Kidney glomerular epithelial cell (primary cell): ENCODE data around the gene SPTLC2.

Source experiments
- DNase-seq: peaks from one replicate; lab custom pipeline; 2025; lab: John Stamatoyannopoulos, UW

SPTLC2 gene

DNA sequence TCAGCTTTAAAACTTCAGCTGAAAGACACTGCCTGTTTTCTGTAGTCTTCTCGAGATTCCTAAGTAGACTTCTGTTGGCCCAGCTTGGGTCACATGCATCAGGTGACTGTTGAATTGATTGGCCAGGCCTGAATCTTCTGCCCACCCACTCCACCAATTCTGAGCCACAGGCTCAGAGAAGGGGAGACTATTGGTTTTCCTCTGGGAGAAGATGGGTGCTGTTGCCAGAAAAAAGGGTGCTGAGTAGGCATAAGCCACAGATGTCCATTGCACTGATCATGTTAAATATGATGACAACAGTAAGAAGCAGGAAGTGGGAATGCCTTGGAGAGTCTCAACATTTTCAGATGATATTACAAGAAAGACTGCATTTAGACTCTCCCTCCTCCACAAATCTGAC, 6.8 kb upstream of the SPTLC2 start:
- no peak for DNase-seq

DNA sequence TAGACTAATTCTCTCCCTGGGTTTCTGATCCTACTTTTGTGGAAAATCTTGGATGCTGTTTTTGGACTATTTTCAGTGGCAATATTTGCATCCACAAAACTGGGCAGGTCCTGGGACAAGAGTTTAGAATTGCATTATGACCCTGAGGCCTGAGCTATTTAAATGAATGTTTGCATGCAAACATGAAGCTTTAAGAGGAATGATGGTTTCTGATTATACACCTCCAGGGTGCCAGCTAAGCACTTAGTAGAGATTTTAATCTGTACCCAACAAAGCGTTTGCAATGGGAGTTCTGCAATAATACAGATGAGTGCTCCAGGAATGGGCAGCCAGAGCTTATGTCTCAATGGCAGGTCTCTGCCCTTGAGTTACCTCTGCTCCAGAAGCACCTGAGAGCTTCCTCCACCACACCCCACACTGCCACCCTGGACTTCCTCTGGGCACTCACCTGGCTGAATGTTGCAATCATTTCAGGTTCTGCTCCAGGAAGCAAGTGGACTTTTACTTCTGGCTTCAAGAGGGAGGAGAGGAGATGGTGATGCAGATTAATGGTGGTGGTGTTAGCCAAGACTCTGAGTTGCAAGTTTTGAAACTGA, 6.0 kb upstream of the SPTLC2 start:
- no peak for DNase-seq

DNA sequence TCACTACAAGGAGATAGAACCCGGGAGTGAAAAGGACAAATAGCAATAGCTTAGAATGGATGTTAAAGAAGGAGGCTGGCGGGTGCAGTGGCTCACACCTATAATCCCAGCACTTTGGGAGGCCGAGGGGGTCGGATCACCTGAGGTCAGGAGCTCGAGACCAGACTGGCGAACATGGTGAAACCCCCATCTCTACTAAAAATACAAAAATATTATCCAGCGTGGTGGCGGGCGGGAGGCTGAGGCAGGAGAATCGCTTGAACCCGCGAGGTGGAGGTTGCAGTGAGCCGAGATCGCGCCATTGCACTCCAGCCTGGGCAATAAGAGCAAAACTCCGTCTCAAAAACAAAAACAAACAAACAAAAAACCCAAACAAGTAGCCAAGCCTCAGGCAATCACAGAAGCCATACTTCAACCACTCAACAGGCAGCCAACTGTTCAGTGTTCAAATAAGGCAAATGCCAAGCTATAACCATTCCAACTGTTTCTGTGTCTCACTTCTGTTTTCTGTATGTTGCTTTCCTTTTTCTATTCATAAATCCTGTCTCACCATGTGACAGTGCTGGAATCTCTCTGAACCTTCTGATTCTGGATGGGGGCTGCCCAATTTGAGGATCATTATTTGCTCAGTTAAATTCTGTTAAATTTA, 3.9 kb upstream of the SPTLC2 start:
- no peak for DNase-seq

DNA sequence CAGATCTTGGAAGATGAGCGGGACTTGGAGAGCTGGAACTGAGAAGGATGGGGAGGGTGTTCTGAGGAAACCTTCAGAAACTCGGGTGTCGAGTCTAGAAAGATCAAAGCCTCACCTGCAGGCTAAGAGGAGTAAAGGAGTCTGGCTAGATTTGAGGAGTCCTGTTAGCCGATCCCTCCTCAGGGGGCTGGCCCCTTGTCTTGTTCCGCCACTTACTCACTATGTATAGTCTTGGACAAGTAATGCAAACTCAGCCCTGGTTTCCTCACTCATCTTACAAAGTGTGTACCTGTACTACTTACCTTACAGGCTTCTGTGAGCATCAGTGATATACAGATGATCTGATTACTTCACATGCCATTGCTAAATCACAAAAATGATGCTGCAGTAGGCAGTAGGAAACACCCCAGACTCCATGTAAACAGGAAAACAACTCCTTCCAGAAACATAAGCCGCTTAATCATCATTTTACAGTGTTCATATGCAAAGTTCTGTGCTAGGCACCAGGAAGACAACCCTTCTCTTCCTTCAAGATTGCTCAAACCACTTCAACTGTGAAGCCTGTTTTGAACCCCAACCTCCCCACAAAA, 2.0 kb upstream of the SPTLC2 start:
- no peak for DNase-seq

DNA sequence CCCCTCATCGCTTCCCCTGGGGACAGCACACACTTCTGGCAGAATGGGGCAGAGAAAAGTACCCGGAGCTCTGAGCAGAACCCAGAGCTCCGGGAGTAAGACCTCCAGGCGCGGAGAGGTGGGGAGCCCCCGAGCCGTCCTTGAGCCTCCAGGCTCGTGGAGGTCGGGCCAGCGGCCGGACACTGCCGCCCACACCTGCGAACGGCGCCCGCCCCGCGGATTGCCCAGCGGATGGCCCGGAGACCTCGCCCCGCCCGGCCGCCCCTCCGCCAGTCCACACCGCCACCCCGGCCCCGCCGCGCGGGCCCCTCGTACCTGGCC, 344 bp downstream of the SPTLC2 start:
- DNase-seq = no peak

DNA sequence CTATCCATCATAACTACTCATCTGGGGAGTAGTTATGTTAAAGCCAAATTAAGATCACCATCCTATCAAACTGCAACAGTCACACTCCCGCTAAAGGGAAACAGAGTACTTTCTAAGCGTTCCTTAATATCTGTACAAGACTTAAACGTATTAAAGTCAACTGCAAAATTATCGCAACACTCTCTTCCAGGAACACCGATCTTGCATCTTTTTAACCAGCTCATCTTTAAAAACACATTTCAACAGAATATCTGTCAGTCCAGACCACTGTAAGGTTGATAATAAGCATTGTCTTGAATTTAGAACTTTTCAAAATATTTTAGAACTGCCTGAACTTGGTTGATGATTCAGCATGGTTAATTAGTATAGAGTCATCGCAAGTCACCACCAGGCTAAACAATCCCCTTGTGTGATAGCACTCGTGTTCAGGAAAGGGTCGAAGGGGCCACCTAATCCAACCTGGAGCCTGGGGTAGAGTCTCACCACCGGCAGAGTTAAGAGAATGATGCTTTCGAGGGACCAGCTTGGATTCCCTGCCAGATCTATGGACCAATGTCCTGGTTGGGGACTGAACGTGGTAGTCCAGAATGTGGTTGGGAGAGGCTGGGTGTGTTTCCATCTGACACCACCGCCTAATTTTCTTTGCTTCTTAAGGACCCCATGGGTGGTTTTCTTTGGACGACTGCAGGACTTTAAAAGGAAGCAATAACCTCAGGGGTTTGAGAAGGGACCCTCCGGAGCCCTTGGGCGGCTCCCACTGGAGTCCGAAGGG, 890 bp downstream of the SPTLC2 start:
- DNase-seq = no peak

DNA sequence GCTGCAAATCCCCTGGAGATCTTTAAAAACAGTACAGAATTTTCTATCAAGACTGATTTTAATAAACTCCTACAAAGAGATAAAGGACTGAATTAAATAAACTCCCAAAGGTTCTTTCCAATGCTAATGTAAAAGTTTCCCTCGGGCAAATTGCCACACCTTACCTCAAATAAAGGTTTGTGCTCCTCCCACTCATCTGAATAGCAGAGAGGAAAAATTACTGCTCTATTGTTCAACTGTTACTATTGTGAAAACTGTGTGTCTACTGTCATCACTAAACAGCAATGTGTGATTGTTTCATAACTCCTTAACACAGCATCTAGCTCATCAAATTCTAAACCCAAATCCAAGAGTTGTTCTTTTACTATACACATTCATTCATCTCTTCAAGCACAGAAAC, 3.2 kb downstream of the SPTLC2 start:
- DNase-seq = peak; percentile 35

DNA sequence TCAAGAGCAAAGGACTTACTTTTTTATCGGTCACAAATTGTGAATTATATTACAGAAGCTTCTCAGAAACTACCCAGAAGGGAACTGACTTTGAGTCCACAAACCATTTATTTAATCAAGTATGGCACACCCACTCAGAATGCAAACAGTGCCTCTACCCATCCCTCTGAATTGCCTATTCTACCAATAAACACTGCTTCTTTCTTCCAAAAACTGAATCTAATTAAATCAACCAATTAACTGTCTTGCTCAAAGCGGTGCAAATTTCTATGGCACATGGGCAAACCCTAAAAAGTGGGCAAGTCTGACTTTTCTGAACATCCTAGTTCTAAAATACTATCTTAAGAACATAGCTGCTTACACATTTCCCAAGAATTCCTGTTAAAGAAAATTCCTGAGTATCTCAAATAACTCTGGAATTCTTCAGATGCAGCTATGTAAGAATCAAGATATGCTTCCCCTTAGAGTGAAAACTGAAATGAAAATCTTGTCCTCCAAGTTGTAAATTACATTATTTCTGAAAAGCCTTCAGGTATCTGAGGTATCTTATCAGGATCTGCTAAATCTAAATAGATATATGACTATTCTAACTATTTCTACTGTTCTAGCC, 4.3 kb downstream of the SPTLC2 start:
- DNase-seq = peak; percentile 64

DNA sequence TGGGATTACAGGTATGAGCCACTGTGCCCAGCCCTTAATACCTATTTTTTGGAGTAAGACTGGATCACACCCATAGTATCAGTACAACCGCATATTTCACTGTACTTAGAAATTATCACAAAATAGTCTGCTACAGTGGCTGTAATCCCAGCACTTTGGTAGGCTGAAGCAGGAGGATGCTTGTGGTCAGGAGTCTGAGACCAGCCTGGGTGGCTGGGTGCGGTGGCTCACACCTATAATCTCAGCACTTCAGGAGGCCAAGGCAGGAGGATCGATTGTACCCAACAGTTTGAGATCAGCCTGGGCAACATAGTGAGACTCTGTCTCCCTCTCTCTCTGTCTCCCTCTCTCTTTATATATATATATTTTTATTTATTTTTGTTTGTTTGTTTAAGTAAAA, 5.9 kb downstream of the SPTLC2 start:
- DNase-seq = no peak

DNA sequence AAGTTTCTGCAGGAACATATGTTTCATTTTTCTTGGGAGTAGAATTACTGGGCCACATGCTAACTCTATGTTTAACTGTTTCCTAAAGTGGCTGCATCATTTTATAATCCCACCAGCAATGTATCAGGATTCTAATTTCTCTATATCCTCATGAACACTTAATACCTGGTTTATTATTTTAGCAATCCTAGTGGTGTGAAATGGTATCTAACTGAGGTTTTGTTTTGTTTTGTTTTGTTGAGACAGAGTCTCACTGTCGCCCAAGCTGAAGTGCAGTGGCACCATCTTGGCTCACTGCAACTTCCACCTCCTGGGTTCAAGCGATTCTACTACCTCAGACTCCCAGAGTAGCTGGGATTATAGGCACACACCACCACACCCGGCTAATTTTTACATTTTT, 6.5 kb downstream of the SPTLC2 start:
- DNase-seq = no peak

DNA sequence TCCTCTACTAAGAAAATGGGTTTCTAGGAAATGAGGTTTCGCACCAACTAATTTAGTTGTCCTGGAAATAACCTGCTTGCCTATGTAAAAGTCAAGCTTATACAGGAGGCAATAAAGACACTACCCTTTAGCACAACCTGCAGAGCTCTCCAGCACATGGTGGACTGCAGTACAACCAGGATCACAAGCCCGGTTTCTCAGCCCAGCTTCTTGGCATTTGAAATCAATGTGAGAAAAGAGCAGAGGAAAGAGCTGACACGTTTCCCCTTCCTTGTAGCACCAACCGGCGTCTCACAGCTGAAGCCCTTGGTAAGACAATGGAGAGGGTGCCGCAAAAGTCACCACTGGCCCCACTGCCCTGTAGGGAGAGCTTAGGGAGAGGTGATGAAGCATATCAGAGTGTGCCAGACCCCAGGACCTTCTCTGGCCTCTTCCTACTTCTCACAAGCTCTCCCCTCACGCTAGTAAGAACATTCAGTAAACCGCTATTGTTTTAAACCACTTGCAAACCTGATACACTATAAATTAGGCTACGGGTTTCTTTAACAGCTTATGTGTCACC, 8.6 kb downstream of the SPTLC2 start:
- DNase-seq = peak; percentile 29

DNA sequence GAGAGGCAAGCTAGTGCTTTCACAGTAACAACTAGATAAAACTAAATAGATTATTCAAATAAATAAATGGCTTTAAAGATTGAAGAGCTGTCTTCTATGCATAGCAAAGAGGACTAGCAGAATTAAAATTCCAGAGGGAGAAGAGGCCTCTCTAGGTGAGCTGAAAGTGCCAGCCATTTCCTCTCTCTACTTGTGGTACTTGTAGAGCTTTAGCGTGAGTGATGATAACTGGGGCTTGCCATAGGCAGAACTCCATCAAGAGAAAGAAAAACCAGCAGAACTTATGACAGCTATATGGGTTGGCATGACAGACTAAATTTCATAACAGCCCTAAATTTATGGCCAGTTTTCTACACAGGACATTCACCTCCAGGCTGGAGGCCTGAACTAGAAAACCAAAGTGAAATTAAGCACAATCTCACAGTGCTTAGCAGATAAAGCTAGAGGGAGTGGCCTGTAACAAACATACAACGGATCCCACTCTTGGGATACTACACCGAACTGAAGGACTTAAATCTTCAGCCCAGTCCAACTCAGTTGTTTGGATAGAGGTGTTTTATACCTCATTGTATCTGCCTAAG, 11.0 kb downstream of the SPTLC2 start:
- no peak for DNase-seq

DNA sequence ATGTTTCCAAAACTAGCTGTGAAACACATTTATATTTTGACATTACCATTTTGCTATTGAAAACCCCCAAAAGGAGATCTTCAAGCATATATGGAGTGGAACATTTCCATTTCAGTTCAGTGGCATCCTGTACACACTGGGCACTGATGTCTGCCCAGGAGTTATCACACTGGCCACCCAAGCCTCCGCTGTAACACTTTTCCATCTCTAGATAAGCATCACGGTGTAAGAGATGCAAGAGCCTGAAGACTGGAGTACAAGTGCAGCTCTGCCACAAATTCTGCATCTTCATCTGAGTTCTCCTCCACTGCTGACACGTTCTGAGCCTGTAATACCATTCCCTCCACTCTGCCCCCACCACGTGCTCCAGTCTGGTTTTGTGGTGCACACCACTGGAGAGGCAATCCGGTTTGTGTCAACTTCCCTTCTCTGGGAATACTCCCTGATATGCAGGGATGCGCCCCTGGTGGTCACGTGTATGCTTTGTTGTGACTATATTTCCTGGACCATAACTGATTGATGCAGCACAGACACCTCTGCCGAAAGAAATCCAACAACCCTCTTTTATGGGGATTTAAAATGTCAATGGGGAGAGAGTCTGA, 12.7 kb downstream of the SPTLC2 start:
- DNase-seq = no peak

DNA sequence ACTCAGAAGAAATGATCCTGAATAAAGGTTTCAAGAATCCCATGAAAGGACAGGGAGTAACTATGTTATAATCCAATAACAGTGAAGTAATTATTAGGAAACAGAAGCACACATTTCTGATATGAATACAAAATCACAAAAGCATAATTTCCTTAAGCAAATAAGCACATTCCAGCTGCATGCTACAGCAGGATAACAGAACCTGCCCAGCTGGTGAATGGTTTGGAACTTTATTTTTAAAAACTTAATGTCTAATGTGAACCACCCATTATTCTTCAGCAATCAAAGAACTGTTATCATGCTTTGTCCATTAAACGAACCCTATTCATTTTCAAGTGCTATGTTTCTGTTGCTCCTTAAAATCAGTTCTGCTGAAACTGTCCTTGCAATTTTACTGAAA, 13.4 kb downstream of the SPTLC2 start:
- DNase-seq = no peak

DNA sequence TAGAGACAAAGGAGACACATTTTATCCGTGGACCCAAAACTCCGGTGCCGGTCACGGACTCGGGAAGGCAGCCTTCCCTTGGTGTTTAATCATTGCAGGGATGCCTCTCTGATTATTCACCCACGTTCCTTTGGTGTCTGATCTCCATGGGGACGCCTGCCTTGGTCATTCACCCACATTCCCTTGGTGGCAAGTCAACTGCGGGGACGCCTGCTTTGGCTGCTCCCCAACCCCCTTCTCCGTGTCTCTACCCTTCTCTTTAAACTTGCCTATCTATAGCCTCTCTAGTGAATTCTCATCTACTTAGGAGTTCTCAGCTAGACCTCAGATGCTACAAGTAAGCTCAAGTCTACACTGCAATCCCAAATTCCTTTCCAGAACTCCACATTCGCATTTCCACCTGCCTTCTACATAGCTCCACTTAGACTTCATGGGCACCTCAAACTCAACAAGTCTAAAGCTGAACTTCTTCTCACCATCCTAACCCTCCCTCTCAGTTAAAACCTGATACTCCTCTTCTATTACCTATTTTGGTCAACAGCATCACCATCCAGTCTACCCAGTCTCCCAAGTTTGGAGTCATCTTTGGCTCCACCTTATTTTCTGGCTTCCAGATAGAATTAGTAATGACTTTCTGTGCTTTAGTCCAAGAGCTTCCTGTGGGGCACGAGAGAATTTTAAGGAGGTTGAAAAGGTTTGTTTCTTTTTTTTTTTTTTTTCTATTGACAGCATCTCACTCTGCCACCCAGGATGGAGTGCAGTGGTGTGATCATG, 14.4 kb downstream of the SPTLC2 start:
- DNase-seq = peak; percentile 62

DNA sequence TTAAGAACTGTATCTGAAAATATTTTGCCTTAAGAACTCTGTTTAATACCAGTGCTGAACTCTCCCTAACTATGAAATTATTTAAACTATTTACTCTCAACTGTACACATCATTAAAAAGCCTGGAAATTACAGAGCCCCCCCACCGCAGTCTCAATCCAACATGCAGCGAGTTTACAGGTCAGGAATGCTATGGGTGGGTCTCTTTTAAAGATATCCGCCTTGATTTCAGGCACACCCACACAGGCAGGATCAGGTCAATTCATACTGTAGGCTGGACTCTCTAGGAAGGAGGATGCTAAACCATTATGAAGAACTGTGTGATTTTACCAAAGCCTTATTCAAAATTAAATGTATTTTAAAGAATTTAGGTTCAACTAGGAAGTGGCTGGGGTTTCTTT, 16.5 kb downstream of the SPTLC2 start:
- DNase-seq = peak; percentile 68

DNA sequence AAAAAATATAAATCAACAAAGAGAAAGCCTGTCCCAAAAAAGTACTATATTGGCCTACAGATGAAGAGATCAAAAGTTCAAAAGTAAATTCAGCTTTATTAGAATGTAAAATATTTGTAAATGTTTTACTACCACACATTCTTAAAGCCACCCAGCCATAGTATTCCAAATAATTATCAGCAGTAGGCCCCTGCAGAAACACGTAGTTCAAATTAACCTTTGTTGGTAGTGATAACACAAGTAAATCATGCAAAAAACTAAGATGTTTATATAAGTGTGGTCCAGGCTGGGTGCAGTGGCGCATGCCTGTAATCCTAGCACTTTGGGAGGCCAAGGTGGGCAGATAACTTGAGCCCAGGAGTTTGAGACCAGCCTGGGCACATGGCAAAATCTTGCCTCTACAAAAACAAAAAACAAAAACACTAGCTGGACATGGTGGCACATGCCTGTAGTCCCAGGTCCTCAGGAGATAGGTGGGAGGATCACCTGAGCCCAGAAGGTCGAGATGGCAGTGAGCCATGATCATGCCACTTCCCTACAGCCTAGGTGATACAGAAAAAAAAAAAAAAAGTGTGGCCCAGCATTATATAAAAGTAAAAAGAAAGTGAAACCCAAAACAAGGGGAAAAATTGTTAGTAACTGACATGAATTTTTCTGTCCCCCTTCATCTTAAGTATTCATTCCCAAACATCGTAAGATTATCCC, 17.9 kb downstream of the SPTLC2 start:
- peak; percentile 94 for DNase-seq

DNA sequence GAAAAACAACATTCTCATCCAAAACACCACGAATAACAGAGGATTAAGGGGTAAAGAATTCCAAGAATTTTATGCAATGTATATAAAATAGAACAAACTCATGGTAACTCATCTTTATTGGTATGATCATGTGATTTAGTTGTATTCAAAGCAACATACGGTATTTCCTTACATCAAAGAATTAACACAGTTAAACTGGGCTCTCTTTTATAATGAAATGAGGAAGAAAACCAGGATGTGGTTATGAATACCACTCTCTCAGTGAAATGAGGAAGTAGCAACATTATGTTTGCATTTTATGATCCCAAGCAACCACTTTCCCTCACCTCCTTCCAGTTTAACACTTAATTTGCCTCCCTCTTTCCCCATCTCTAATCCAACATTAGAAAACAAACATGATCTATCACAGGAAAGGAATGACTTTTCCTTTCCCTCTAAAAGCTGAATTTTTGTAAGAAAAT, 22.9 kb downstream of the SPTLC2 start:
- peak; percentile 35 for DNase-seq

DNA sequence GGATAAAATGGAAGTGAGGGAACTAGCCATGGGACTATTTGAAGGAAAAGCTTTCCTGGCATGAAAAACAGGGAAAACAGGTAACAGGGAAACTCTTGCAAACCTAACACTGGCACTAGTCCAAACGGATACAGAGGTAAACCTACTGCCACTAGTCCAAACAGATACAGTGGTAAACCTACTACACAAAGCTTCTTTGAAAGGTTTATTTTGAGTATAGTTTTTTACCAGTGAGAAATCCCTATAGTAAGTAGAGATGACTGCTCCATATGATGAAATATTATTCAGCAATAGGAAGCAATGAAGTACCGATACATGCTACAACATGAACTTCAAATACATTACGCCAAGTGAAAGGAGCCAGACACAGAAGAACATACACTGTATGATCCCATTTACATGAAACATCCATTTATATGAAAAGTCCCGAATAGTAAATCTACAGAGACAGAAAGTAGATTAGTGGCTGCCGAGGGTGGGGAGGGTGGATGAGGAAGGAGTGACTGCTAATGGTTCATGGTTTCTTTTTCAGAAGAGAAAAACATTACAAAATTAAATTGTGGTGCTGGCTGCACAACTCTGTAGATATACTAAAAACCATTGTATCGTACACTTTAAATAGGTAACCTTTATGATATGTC, 25.5 kb downstream of the SPTLC2 start:
- no peak for DNase-seq

DNA sequence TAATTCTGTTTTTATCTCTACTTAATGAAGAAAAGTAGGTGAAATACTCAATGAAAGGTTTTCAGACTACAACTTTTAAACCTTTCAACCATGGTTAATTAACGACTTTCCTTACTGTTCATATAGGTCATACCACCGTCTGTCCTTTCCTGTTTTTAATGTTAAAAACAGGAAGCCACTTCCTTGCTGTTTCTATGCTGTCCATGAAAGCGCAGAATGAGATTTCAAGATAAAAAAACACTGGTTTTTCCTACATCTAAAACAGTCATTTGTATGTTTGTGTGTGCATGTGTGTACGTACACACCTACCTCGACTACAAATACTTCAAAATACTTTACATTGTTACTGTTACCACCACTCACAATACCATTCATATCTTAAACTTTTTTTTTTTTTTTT, 27.3 kb downstream of the SPTLC2 start:
- DNase-seq = no peak
